NCI-H2029 treated with DMSO at 0.1 percent for 48 hours (cell line): ENCODE data around the gene FOXP4.

ENCODE experiments used
- DNase-seq: peaks from one replicate; lab custom pipeline; 2025; lab: John Stamatoyannopoulos, UW

FOXP4 gene, protein sequence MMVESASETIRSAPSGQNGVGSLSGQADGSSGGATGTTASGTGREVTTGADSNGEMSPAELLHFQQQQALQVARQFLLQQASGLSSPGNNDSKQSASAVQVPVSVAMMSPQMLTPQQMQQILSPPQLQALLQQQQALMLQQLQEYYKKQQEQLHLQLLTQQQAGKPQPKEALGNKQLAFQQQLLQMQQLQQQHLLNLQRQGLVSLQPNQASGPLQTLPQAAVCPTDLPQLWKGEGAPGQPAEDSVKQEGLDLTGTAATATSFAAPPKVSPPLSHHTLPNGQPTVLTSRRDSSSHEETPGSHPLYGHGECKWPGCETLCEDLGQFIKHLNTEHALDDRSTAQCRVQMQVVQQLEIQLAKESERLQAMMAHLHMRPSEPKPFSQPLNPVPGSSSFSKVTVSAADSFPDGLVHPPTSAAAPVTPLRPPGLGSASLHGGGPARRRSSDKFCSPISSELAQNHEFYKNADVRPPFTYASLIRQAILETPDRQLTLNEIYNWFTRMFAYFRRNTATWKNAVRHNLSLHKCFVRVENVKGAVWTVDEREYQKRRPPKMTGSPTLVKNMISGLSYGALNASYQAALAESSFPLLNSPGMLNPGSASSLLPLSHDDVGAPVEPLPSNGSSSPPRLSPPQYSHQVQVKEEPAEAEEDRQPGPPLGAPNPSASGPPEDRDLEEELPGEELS

DNA sequence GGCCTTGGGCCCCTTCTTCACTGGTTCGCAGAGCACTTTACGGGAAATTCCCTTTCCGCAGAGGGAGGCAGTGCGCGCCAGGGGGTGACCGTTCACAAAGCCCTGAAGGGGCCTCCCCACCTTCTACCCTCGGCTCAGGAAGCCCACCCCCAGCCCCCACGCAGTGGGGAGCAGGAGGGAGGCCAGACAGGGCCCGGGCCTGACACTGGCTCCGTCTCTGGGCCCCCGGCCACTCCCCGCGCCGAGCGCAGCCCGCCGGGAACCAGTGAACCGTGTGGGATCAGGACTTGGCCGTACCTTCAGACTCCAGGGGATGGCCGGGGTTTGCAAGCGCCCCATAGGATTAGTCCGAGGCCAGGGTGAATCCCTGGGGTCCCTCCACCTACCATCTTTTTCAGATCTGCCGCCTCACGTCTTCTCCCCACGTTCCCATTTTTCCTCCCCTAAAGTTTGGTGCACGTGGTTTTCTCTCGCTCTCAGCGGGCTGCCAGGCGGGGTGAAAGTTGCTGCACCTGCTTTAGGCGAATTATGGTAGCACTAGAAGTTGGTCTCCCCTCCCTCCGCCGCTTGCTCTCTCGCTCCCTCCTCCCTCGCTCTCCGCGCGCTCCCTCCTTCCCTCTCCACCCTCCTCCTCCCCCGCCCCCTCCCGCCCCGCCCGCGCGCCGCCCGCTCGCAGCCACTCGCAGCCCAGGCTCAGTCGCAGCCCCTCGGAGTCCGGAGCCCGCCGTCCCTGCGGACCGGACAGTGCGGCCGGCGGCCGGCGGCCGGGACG, at the start of gene FOXP4:
FOXP4 (plus strand) TSS at position 679 of the 772 bp plus-strand sequence. CDS start 19,380 bp downstream, outside the sequence.
- peak; percentile 82 for DNase-seq

DNA sequence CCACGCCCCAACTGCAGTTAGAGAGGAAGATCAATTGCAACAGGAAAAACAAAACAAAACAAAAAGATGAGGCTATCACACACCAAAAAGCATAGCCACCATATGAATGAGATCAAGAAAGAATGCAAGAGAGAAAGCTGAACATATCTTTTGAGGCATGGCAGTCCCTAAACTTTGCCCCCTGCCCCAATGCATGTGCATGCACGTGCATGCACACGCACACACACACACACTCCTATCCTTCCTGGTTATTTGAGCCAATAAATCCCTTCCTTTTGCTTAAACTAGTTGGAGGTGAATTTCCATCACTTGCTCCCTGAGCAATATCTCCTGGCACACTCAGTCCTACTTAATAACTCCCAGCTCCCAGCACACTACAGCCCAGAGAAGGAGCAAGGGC, 48.6 kb upstream of the FOXP4 start:
- no peak for DNase-seq

DNA sequence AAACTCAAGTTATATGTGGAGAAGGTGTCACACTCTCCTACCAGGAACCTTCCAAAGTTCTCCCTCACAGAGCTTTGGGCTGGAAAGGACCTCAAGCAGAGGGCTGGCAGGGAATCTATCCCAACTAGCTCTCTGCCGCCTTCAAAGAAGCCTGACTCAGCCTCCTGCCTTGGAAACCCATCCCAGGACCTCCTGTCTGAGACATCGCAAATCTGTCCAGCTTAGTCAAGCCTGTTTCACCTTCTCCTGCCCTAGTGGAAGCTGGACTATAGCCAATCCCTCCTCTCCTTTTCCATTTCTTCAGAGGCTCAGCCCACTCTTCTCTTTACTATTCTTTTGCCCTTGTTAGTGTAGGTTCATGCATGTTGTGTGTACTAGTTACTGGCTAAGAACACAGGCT, 48.2 kb upstream of the FOXP4 start:
- DNase-seq = no peak

DNA sequence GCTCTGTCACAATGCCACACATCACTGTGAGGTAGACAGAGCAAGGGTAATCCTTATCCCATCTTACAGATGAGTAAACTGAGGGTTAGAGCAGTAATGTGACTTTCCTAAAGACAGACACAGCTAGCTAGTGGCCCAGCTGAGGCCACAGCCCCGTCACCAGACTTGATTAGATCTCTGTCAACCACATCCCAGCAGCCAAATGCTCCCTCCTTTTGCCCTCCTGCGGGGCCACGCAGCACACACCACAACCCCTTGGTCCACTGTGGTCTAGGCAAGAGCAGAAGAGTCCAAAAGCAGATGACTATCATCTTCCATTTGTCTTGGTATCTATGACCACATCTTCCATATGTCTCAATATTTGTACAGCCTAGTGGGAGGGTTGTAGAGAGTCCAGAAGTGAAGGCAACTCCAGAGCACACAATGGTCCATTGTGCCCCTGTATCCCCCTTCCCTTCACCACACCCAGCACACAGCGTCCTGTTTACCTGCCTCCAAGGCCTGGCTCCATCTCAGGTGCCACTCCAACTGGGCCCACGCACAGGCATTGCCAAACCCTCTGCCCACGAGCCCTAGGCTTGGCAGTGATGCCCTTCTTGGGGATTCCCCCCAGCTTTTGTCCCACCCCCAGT, 47.1 kb upstream of the FOXP4 start:
- DNase-seq = no peak

DNA sequence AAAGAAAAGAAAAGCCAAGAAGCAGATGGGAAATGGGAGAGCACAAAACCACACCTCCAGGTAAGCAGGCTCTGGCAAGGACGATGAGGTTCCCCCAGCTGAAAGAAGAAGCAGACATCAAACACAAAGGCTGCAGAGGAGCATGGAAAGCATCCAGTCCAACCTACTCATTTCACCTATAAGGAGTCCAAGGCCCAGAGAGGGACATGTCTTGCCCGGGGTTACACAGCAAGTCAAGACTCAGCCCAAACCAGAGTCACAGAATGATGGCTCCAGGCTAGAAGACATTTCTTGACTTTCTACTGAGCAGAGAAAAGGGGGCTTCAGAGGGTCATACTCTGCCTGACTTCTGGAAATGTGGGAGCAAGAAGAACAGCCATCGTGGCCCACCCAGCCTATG, 45.6 kb upstream of the FOXP4 start:
- DNase-seq = no peak

DNA sequence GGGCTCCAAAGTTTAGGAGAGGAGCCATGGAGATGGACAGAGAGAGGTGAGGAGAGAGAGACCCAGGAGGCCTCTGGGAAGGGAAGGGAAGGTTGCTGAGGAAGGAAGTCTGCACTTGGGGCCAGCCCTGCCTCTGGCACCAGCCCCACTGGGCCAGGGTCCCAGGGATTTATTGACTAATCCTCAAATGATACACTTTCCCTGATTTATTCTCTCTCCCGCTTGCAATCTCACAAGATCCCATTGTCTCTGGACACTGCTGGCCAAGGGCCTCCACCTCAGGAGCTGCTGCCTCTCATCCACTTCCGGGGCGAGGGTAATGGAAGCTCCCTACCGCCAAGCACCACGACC, 43.6 kb upstream of the FOXP4 start:
- no peak for DNase-seq

DNA sequence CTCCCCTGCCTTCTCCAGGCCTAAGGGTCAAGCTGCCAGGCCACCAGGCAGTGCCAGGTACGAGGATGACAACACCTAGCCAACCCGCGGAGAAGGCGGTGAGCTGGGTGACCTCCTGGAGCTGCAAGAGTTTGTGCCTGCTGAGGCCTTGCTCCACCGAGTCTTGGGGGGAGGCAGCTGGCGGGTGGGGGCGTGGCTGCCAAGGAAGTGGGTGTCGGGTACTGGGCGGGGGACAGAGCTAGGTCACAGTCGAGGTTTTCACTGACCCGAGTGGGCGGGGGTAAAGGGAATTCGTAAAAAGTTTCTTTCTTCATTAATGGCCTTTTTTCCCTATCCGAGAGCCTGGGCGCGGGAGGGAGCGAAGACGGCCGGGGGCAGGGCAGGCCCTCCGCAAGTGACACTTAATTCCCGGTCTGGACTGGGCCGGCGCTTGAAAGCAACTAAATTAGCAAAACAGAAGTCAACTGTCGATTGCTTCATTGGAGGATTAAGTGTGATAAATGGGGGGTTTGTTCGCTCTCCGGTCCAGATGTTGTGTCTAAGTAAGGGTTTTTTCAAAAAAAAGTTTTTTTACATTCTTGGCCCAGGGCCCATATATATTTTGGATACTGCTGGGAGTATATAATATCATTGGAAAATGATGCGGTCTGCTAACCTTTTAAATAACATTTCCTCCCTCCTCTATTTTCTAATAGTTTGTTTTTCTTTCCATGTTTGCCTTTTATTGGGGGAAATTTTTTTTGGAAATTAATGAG, 43.1 kb upstream of the FOXP4 start:
- no peak for DNase-seq

DNA sequence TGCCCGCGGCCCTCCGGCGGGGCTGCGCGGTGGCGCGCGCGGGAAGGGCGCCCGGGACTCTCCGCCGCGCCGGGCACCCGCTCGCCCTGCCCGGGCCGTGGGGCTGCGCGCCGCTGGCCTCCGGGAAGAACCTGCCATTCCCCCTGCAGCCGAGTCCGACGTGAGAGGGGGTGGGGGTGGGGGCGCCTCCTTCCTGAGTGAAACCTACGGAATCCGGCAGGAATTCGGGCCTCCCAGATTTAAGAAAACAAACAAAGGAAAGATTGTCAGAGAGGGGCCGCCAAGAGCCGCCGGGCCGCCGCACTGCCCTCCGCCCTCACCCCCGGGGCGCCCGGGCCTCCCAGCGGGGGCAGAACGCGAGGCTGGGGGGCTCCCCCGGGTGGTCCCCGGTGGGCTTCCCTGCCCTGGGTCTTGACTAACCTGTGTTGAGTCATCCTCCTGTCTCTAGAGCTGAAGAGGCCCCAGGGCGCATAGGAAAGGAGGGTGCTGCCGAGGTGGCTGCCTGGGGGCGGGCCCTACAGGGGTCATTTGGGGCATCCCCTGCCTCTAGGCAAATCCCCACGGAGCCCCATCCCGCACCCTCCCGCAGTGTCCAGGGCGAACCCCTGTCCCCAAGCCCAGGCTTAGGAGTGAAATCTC, 42.2 kb upstream of the FOXP4 start:
- no peak for DNase-seq

DNA sequence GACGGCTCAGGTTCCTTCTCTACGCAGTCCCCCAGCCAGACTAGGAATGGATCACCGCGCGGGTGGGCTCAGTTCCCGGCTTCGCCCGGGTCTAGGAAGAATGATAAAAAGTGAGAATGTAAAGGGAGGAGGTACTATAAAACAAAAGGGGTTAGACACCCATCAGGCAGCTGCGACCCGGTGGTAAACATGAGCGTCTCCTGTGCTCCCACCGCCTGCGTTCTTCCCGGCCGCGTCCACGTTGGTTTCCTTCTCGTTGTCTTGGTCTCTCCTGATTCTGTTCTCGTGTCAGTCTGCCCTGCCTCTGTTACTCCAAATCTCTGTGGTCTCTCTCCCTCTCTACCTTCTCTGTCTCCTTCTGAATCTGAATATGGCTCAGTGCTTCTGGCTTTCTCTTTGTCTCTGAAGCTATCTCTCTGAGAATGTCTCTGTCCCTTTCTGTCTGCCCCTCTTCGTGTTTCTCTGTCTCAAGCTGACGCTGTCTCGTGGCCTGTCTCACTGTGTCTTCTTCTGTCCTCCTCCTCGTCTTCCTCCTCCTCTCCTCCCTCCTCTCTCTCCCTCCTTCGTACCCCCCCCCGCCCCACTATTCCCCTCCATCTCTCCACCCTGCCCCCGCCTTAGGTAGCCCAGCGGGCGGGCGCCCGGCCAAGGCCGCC, 41.6 kb upstream of the FOXP4 start:
- peak; percentile 82 for DNase-seq

DNA sequence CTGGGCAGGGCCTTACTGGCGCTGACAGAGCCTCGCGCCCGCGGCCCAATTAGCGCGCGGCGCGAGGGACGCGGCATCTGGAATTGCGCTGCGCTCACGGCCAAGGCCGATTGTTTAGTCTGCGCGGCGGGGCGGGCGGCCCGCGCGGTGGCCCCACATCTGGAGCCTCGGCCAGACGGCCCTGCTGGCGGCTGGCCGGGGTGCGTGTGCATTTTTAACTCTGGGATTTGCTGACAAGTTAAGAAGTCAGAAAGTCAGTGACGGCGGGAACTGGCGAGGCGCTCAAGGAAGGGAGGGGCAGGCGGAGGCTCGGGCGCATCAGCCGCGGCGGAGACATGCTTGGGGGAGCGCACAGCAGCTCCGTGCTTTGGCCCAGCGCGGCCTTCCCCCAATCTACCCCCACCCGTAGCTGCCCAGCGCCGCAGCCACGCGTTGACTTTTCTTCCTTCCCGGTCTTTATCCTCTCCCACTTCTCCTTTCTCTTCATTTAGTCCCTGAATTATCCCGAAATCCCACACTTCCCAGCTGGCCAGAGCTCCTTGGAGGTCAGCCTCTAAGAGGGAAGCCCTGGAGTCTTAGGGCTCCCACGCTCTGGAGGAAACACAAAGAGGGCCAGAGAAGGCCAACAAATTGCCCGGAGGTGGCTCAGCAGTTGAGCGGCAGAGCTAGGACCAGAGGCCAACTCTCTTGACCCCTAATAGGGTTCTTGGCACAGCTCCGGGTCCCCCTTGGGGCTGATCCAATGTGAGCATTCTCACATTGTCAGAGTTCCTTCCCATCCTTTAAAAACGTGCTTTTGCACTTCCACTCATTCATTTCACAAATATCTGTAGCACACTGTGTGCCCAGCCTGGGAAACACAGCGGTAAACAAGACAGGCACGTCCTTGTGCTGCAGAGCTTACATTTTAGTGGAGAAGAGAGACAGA, 40.8 kb upstream of the FOXP4 start:
- DNase-seq = no peak

DNA sequence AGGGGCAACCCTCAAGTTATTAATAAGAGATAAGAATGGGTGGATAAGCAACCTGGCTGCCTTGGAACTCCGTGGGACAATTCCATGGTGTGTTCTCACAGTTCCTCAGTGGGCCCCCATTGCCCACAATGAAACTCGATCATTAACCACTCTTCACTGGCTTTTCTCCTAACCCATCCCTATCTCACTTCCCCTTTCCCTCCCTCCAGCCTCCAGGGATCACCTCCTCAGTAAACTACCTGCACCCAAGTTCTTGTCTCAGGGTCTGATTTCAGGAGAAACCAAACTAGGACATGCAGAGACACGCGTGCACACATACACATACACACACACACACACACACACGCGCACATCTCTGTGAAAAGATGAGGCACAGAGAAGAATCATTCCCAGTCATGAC, 37.7 kb upstream of the FOXP4 start:
- no peak for DNase-seq

DNA sequence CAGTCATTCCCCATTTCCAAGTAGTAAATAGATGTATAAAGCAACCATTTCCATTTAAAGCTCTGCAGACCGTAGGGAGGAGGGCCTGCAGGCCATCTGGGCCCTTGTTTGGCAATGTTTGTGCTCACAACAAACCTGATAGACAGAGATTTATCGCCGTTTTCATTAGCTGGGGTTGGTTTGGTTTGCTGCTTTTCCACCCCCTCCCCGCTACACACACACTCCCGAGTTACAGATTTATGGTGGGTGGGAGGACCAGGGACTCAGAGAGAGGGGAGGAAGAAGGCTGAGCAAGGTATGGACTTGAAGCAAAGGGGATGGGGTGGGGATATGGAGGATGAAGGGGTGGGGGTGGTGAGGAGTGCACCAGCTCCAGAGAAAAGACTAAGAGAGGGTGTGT, 36.6 kb upstream of the FOXP4 start:
- no peak for DNase-seq

DNA sequence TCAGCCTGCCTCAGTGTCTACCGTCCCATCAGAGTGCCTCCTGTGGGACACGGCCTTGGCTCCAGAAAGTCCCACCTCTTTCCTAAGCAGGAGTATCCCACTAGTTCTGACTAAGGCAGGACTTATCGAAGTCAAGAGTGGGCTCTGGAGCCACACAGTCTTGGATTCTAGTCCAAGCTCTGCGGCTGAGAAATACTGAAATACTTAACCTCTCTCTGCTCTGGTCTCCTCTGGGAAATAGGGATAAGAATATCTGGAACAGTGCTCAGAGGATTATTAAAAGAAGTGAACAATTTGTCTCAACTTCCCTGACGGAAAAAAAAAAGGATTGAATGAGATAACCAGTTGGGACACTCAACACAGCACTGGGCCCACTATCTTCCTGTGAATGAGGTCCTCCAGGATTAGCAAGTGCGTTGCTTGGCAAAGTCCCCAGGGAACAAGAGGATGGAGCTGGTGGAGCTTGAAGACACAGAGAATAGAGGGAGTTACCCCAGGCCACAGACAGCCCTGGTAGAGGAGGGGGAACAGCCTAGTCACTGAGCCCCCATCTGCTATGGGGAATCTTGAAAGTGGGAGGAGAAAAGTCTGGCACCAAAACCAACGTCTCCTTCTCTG, 34.6 kb upstream of the FOXP4 start:
- no peak for DNase-seq

DNA sequence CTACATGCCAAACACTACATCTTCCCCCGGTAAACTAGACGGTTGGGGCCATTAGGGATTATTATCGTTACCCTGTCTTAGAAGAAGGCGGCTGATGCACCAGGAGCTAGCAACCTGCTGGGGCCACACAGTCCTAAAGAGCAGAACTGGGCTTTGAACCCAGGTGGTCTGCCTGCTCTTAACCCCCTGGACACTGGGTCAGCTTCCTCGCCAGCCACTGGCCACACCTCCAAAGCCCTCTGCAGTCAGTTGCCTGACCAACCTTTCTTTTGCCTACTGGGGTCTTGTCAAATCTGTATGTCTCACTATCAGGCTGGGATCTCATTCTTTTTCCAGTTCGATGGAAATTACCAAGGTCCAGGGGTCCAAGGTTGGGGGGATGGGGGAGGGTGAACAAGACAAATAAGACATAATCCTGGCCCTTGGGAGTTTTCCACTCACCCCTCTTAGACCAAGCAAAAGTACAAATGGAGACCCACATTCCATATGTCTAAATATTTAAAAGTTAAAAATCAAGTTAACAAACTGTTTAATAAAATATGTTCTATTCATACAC, 34.0 kb upstream of the FOXP4 start:
- no peak for DNase-seq

DNA sequence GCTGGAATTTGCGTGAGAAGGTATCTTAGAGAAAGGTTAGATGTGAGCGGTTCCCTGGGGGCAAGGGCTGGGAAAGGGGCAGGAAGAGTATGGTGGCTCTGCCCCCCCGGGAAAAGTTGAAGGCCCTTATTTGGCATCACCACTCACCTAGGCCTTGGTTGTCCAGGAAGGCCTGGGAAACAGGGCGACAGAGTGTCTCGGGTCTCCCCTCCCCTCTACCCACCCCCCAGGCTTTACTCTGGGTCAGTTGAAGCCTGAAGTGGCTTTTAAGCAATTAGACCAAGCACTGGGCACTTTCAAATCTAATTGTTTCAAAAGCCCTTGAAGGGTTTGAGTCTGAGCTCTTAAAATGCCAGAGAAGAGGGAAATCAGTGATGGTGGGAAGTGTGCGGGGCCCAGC, 30.2 kb upstream of the FOXP4 start:
- no peak for DNase-seq

DNA sequence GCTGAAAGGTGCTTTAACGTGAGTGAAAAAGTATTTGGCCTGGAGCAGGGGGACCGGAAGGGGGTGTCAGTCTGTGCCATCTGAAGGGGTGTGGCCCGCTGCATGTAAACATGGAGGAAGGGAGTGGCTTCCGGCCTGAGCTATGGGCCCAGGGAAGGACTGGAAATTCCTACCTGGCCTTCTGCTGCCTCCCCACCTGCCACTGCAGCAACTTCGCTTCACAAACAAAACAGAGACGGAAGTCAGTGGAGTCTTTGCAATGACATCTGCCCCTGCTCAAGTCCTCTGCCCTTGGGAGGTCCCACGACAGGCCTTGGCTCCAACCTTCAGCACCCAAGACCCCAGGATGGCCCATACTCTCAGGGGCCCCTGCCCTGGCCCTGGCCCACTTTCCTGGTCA, 28.1 kb upstream of the FOXP4 start:
- no peak for DNase-seq

DNA sequence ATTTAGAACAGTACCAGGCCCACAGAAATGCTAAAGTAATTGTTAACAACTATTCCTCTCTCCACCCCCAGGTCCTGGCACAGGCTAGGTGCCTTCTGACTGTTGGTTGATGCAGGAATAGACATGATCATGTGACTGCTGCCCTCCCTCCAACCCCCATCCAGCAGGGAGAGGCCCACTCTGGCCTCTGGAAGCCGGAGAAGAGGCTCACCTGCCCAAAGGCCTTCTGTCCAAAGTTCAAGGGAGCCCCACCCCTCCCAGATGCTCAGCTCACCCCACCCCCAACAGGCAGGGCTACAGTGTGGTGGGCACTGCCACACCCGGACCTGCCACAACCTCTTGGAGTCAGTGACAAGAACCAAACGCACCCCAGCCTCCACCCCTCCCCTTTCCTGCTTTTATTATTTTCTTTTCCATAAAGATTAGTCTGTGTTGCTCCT, 26.9 kb upstream of the FOXP4 start:
- DNase-seq = no peak

DNA sequence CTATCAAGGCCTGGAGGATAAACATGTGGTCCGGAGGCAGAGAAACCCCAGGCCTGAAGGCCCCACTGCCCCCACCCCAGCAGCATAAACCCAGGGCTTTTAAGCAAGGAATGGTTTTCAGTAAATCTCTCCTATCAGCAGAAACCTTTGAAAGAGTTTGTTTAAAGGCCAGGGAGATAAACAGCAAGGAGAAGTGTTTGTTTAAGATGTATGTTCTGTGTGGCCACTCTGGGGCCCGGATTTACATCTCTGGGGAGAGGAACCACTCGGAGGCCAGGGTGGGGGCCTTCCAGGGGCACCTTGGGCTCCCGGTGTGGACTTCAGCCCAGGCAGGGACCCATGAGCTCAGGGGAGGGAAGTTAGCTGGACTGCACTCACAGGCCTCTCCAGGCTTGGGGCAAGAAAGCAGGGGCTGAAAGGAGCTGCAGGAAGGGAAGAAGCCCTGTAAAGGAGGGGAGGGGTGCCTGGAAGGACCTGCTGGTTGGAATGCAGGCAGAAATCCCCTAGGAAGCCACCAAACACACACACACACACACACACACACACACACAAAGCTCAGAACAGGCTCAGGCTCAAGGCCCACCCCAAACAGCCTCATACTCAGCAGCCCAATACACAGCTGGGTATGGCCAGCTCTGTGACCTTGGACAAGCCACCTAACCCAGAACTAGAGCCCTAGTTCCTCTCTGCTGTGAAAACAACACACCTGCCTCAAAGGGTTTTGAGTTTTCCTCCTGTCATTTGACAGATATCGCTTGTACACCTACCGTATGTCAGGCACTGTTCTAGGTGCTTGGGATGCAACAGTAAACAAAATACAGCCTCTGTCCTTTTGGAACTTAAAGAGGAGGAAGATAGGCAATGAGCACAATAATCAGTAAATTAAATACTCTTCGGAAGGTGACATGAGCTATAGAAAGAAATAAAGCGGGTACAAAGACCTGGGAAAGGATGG, 26.2 kb upstream of the FOXP4 start:
- no peak for DNase-seq
